Loucy (cell line): Measurements from ENCODE around the gene ARL14.
A peak's percentile ranks its signal among the peaks of the same experiment; 100 is the strongest.

Source experiments
- H2AFZ ChIP-seq: fragments of 200-600 bp; sonication (generic); 2 replicates; pipeline ENCODE4 v1.6.0; 2016; ENCODE audit warnings: antibody characterized with exemption, mild to moderate bottlenecking, low read length, moderate library complexity
- H3F3A ChIP-seq: fragments of 200-600 bp; 2 replicates; pipeline ENCODE4 v1.6.0; 2016; ENCODE audit warnings: antibody characterized with exemption, low read depth, mild to moderate bottlenecking
- H3K27me3 ChIP-seq: fragments of 200-600 bp; sonication (generic); 2 replicates; pipeline ENCODE4 v1.6.1; 2014; ENCODE audit warnings: low read length, mild to moderate bottlenecking; ENCODE audit not compliant: insufficient read depth, poor library complexity, severe bottlenecking
- H3K36me3 ChIP-seq: fragments of 200-600 bp; sonication (generic); 2 replicates; pipeline ENCODE4 v1.6.1; 2016; ENCODE audit warnings: low read length; ENCODE audit not compliant: insufficient read depth
- H3K4me1 ChIP-seq: fragments of 200-600 bp; sonication (generic); 2 replicates; pipeline ENCODE4 v1.5.1; 2014; ENCODE audit warnings: low read length, mild to moderate bottlenecking; ENCODE audit not compliant: insufficient read depth, poor library complexity, severe bottlenecking
- H3K4me2 ChIP-seq: fragments of 200-600 bp; sonication (generic); 2 replicates; pipeline ENCODE4 v1.6.0; 2014; ENCODE audit warnings: antibody characterized with exemption, low read length, low read depth, mild to moderate bottlenecking; ENCODE audit not compliant: poor library complexity, severe bottlenecking
- H3K4me3 ChIP-seq: fragments of 200-600 bp; sonication (generic); 2 replicates; pipeline ENCODE4 v1.5.1; 2014; ENCODE audit warnings: low read length, mild to moderate bottlenecking, mixed read lengths; ENCODE audit not compliant: poor library complexity, severe bottlenecking
- H3K79me2 ChIP-seq: fragments of 200-600 bp; sonication (generic); 2 replicates; pipeline ENCODE4 v1.6.1; 2014; ENCODE audit warnings: low read length; ENCODE audit not compliant: insufficient read depth
- H3K9ac ChIP-seq: fragments of 200-600 bp; sonication (generic); 2 replicates; pipeline ENCODE4 v1.6.0; 2014; ENCODE audit warnings: mild to moderate bottlenecking, low read depth, low read length, moderate library complexity; ENCODE audit not compliant: poor library complexity, severe bottlenecking
- H3K9me2 ChIP-seq: fragments of 200-600 bp; sonication (generic); replicated peaks from 2 replicates; pipeline ENCODE4 v1.6.1; 2016; ENCODE audit warnings: low read depth, low read length, mixed read lengths
- H3K9me3 ChIP-seq: fragments of 200-600 bp; sonication (generic); 2 replicates; pipeline ENCODE4 v1.6.1; 2014; ENCODE audit warnings: mild to moderate bottlenecking, antibody characterized with exemption, low read length, low read depth; ENCODE audit not compliant: insufficient read depth
- H4K20me1 ChIP-seq: fragments of 200-600 bp; sonication (generic); 2 replicates; pipeline ENCODE4 v1.6.0; 2014; ENCODE audit warnings: antibody characterized with exemption, low read length, mild to moderate bottlenecking; ENCODE audit not compliant: insufficient read depth, poor library complexity, severe bottlenecking
- EZH2phosphoT487 ChIP-seq: fragments of 200-600 bp; IDR thresholded peaks from 2 replicates; pipeline ENCODE4 v1.6.1; 2018; ENCODE audit warnings: antibody characterized with exemption, mild to moderate bottlenecking, moderate library complexity, borderline replicate concordance
- TF ChIP-seq, protein P1 (sequence below): fragments of 200-600 bp; sonication (generic); conservative IDR thresholded peaks from 2 replicates; pipeline ENCODE4 v1.5.1; 2014; ENCODE audit warnings: mild to moderate bottlenecking, antibody characterized with exemption, low read length

Gene ARL14

DNA sequence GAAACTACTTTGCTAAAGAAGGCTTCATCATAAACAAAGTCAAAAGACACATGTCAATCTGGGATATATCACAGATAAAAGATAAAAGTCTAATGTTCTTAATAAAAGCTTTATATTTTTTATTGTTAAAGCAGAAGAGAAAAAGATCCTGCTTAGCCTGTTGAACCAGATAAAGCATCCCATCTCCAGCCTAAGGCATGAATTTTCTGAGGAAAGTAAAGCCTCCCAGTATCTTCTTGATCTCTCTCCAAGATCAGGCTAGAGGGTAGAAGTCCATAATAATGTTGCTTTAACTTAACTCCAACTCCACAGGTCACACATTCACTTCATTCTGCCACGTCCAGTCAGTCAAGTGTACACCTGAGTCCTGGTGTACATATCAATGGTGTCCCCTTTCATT, 14.2 kb downstream of the ARL14 start:
- H3K9ac ChIP-seq, result no peak overlapping the region
- no peaks in the 10 kb centered on the region for H3K27me3 ChIP-seq
- H3K4me3 ChIP-seq, result no peak overlapping the region
- H3K9me3 ChIP-seq, result no peaks in the 10 kb centered on the region
- no peak for TF ChIP-seq EZH2phosphoT487
- TF ChIP-seq, protein P1, sequence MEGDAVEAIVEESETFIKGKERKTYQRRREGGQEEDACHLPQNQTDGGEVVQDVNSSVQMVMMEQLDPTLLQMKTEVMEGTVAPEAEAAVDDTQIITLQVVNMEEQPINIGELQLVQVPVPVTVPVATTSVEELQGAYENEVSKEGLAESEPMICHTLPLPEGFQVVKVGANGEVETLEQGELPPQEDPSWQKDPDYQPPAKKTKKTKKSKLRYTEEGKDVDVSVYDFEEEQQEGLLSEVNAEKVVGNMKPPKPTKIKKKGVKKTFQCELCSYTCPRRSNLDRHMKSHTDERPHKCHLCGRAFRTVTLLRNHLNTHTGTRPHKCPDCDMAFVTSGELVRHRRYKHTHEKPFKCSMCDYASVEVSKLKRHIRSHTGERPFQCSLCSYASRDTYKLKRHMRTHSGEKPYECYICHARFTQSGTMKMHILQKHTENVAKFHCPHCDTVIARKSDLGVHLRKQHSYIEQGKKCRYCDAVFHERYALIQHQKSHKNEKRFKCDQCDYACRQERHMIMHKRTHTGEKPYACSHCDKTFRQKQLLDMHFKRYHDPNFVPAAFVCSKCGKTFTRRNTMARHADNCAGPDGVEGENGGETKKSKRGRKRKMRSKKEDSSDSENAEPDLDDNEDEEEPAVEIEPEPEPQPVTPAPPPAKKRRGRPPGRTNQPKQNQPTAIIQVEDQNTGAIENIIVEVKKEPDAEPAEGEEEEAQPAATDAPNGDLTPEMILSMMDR, result no peak
- H3K36me3 ChIP-seq, result no peaks in the 10 kb centered on the region
- no peaks in the 10 kb centered on the region for H3F3A ChIP-seq
- no peaks in the 10 kb centered on the region for H3K9me2 ChIP-seq
- H4K20me1 ChIP-seq, result no peaks in the 10 kb centered on the region
- no peaks in the 10 kb centered on the region for H3K79me2 ChIP-seq
- no peak overlapping the region for H3K4me2 ChIP-seq
- no peaks in the 10 kb centered on the region for H3K4me1 ChIP-seq
- no peak overlapping the region for H2AFZ ChIP-seq

- H3K79me2 ChIP-seq, result no peaks in the 10 kb centered on the region
- H2AFZ ChIP-seq, result no peak overlapping the region
- H3K36me3 ChIP-seq, result no peaks in the 10 kb centered on the region
- no peaks in the 10 kb centered on the region for H3K9me2 ChIP-seq
- H3K4me2 ChIP-seq, result no peak overlapping the region
- H3K4me3 ChIP-seq, result no peak overlapping the region
- H3K9me3 ChIP-seq, result no peaks in the 10 kb centered on the region
- H4K20me1 ChIP-seq, result no peaks in the 10 kb centered on the region
- no peaks in the 10 kb centered on the region for H3F3A ChIP-seq
- H3K27me3 ChIP-seq, result no peaks in the 10 kb centered on the region
- no peak for TF ChIP-seq EZH2phosphoT487
- TF ChIP-seq, protein P1, result no peak
- H3K9ac ChIP-seq, result no peak overlapping the region
- no peaks in the 10 kb centered on the region for H3K4me1 ChIP-seq
Observed at GRCh38 chr3:160691962-160692361, 15.0 kb downstream of the ARL14 start.

- H3K27me3 ChIP-seq, result no peaks in the 10 kb centered on the region
- H3K4me3 ChIP-seq, result no peak overlapping the region
- H2AFZ ChIP-seq, result 0 out of 2 replicates have a peak overlapping the region, but pooled peaks have one; percentile 22
- no peaks in the 10 kb centered on the region for H3K9me3 ChIP-seq
- no peaks in the 10 kb centered on the region for H3K9me2 ChIP-seq
- no peak overlapping the region for H3K4me2 ChIP-seq
- H4K20me1 ChIP-seq, result no peaks in the 10 kb centered on the region
- H3F3A ChIP-seq, result no peaks in the 10 kb centered on the region
- no peaks in the 10 kb centered on the region for H3K79me2 ChIP-seq
- TF ChIP-seq EZH2phosphoT487, result no peak
- TF ChIP-seq, protein P1, result no peak
- H3K9ac ChIP-seq, result no peak overlapping the region
- no peaks in the 10 kb centered on the region for H3K36me3 ChIP-seq
- H3K4me1 ChIP-seq, result no peaks in the 10 kb centered on the region
Observed at GRCh38 chr3:160693191-160693590, 16.2 kb downstream of the ARL14 start.
